MM.1S (cell line): ENCODE data around the gene DNAAF3.

ENCODE experiments used
- DNase-seq: peaks from one replicate; pipeline ENCODE4 v3.0.0-alpha.2; 2015
- H2AFZ ChIP-seq: fragments of 300-600 bp; sonication (generic); 2 replicates; pipeline ENCODE4 v1.6.0; 2016; ENCODE audit warnings: antibody characterized with exemption, low read length
- H3F3A ChIP-seq: fragments of 300-600 bp; sonication (generic); 2 replicates; pipeline ENCODE4 v1.6.1; 2016; ENCODE audit warnings: mild to moderate bottlenecking, antibody characterized with exemption, low read length, moderate library complexity, mixed read lengths; ENCODE audit not compliant: insufficient read depth
- H3K27ac ChIP-seq: fragments of 300-600 bp; sonication (generic); 2 replicates; pipeline ENCODE4 v1.5.1; 2016; ENCODE audit warnings: mild to moderate bottlenecking, low read length
- H3K27me3 ChIP-seq: fragments of 300-600 bp; sonication (generic); replicated peaks from 2 replicates; pipeline ENCODE4 v1.6.0; 2016; ENCODE audit warnings: low read length; ENCODE audit not compliant: insufficient read depth
- H3K36me3 ChIP-seq: fragments of 300-600 bp; sonication (generic); replicated peaks from 2 replicates; pipeline ENCODE4 v1.6.1; 2016; ENCODE audit warnings: mild to moderate bottlenecking, low read length, mixed read lengths; ENCODE audit not compliant: insufficient read depth
- H3K4me1 ChIP-seq: fragments of 300-600 bp; sonication (generic); 2 replicates; pipeline ENCODE4 v1.6.1; 2016; ENCODE audit warnings: low read length, mixed read lengths
- H3K4me2 ChIP-seq: fragments of 300-600 bp; sonication (generic); 2 replicates; pipeline ENCODE4 v1.6.0; 2016; ENCODE audit warnings: low read depth, low read length
- H3K4me3 ChIP-seq: fragments of 300-600 bp; sonication (generic); 2 replicates; pipeline ENCODE4 v1.5.1; 2016; ENCODE audit warnings: low read length, mixed read lengths
- H3K79me2 ChIP-seq: fragments of 300-600 bp; sonication (generic); 2 replicates; pipeline ENCODE4 v1.6.1; 2016; ENCODE audit warnings: mixed run types, low read length, mixed read lengths
- H3K9ac ChIP-seq: fragments of 300-600 bp; sonication (generic); 2 replicates; pipeline ENCODE4 v1.6.1; 2016; ENCODE audit warnings: low read length, mixed read lengths
- H3K9me2 ChIP-seq: fragments of 300-600 bp; sonication (generic); replicated peaks from 2 replicates; pipeline ENCODE4 v1.6.1; 2016; ENCODE audit warnings: mild to moderate bottlenecking, low read length, mixed read lengths; ENCODE audit not compliant: insufficient read depth
- H3K9me3 ChIP-seq: fragments of 300-600 bp; sonication (generic); replicated peaks from 2 replicates; pipeline ENCODE4 v1.6.1; 2016; ENCODE audit warnings: mild to moderate bottlenecking, low read length, mixed read lengths; ENCODE audit not compliant: insufficient read depth
- H4K20me1 ChIP-seq: fragments of 300-600 bp; sonication (generic); 2 replicates; pipeline ENCODE4 v1.6.1; 2016; ENCODE audit warnings: mild to moderate bottlenecking, low read length, moderate library complexity, mixed read lengths; ENCODE audit not compliant: insufficient read depth
- CTCF ChIP-seq: fragments of 300-600 bp; sonication (generic); IDR thresholded peaks from 2 replicates; pipeline ENCODE4 v1.5.1; 2016; ENCODE audit warnings: antibody characterized with exemption, low read length, mixed read lengths
- EZH2 ChIP-seq: fragments of 300-600 bp; sonication (generic); optimal IDR thresholded peaks from 2 replicates; pipeline ENCODE3; 2017; ENCODE audit warnings: low read depth, mild to moderate bottlenecking, antibody characterized with exemption, low read length, mixed read lengths
- EZH2phosphoT487 ChIP-seq: fragments of 300-600 bp; sonication (generic); IDR thresholded peaks from 2 replicates; pipeline ENCODE4 v1.6.1; 2018; ENCODE audit warnings: antibody characterized with exemption, low read length

The DNAAF3 gene

DNA sequence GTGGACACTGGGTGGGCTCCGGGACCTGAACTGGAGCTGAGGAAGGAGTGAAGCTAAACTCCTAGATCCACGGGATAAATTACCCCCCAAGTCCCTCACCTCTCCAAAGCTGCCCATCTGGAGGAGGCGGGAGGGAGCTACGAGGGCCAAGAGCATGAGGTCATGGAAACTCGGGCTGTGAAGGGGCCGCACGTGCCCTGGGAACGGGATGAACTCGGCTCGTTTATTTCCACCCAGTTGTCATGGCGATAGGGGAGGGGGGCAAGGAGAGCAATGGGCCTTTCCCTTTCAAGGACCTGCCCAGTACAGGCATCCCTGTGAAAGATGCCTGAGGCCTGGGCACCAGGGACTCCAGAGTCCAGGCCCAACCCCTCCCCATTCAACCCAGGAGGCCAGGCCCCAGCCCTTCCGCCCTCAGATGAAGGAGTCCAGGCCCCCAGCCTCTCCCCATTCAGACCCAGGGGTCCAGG is 52.8 kb downstream of the DNAAF3 start:
- Histone ChIP-seq H3K9ac (no peak overlapping the region), H3K4me2 (no peak overlapping the region), H4K20me1 (no peaks in the 10 kb centered on the region), H3K9me2 (no peaks in the 10 kb centered on the region), H3K4me3 (no peak overlapping the region), H3F3A (0 out of 2 replicates have a peak, but pooled peaks cover 4% of the 10 kb centered on the region), H2AFZ (no peak overlapping the region), H3K9me3 (no peaks in the 10 kb centered on the region), H3K27ac (no peak overlapping the region), H3K79me2 (peaks cover 56% of the 10 kb centered on the region), H3K27me3 (peaks cover 1% of the 10 kb centered on the region; the same call in 1 of the 2 replicates), H3K4me1 (peaks cover 10% of the 10 kb centered on the region; the same call in 1 of the 2 replicates), H3K36me3 (no peaks in the 10 kb centered on the region)
- no peak for DNase-seq
- TF ChIP-seq EZH2 (no peak), EZH2phosphoT487 (no peak), CTCF (no peak)

- peaks cover 56% of the 10 kb centered on the region for H3K79me2 ChIP-seq
- H3K27ac ChIP-seq = no peak overlapping the region
- H3K9me2 ChIP-seq = no peaks in the 10 kb centered on the region
- 0 out of 2 replicates have a peak, but pooled peaks cover 4% of the 10 kb centered on the region for H3F3A ChIP-seq
- peaks cover 7% of the 10 kb centered on the region; the same call in 1 of the 2 replicates for H3K4me1 ChIP-seq
- H3K27me3 ChIP-seq = no peaks in the 10 kb centered on the region
- H2AFZ ChIP-seq = no peak overlapping the region
- no peak overlapping the region for H3K9ac ChIP-seq
- H3K4me3 ChIP-seq = no peak overlapping the region
- H4K20me1 ChIP-seq = no peaks in the 10 kb centered on the region
- no peak for DNase-seq
- H3K4me2 ChIP-seq = no peak overlapping the region
- H3K36me3 ChIP-seq = no peaks in the 10 kb centered on the region
- TF ChIP-seq EZH2phosphoT487 = no peak
- TF ChIP-seq CTCF = no peak
- TF ChIP-seq EZH2 = no peak
- no peaks in the 10 kb centered on the region for H3K9me3 ChIP-seq
Observed at GRCh38 chr19:55112777-55113569, 53.4 kb downstream of the DNAAF3 start.

GRCh38 chr19:55112246-55112776 is 54.1 kb downstream of the DNAAF3 start:
- DNase-seq = no peak
- H4K20me1 ChIP-seq = no peaks in the 10 kb centered on the region
- H3K4me2 ChIP-seq = no peak overlapping the region
- H3K27me3 ChIP-seq = no peaks in the 10 kb centered on the region
- no peak overlapping the region for H2AFZ ChIP-seq
- H3K9me2 ChIP-seq = no peaks in the 10 kb centered on the region
- H3K9me3 ChIP-seq = no peaks in the 10 kb centered on the region
- no peak overlapping the region for H3K4me3 ChIP-seq
- H3K27ac ChIP-seq = no peak overlapping the region
- peaks cover 7% of the 10 kb centered on the region; the same call in 1 of the 2 replicates for H3K4me1 ChIP-seq
- no peaks in the 10 kb centered on the region for H3K36me3 ChIP-seq
- H3F3A ChIP-seq = 0 out of 2 replicates have a peak, but pooled peaks cover 4% of the 10 kb centered on the region
- TF ChIP-seq EZH2phosphoT487 (no peak), EZH2 (no peak), CTCF (no peak)
- peaks cover 56% of the 10 kb centered on the region for H3K79me2 ChIP-seq
- no peak overlapping the region for H3K9ac ChIP-seq
